ENCODE measurements around the gene BCL11B. TPM values are rescaled to one million over a fixed set of nuclear protein-coding genes. Genes with fewer than 3 reads are reported as not detected.

The BCL11B gene
- total and polyA plus RNA-seq, 2 donors (not counting 1 experiment from before 2014, with no cell fraction given): 0.33 to 0.42 TPM

- DNase-seq (no peak), ATAC-seq (ENCODE audit: low read depth) (no peak)
- no peaks in the 10 kb centered on the region for H3K27me3 ChIP-seq (replicated peaks in 1 of 4; ENCODE audit: control extremely low read depth in 1 of 4, control insufficient read depth in 3 of 4, insufficient read depth in 4 of 4, low read length in 3 of 4)
- H3K27ac ChIP-seq (ENCODE audit: low read length in 2 of 2): no peak overlapping the region
- Mint-ChIP-seq H3K4me1 (no peaks in the 10 kb centered on the region), H3K9me3 (ENCODE audit: insufficient read depth) (no peaks in the 10 kb centered on the region), H3K4me3 (no peak overlapping the region), H3K27ac (no peak overlapping the region), H3K27me3 (no peaks in the 10 kb centered on the region)
- peaks cover 0 to 19% (median 0%) of the 10 kb centered on the region in 3 donors for H3K9me3 ChIP-seq (ENCODE audit: control extremely low read depth in 1 of 3, control insufficient read depth in 2 of 3, insufficient read depth in 1 of 3, low read length in 2 of 3)
- no peak overlapping the region for H3K9ac ChIP-seq (ENCODE audit: low read length)
- WGBS (ENCODE audit: insufficient coverage): 87% methylated on average over 19 of the region's 22 CpGs
- TF ChIP-seq CTCF (IDR thresholded peaks at IDR 0.05): no peak
- TF ChIP-seq EZH2 (IDR thresholded peaks at IDR 0.05; ENCODE audit: borderline replicate concordance, insufficient read depth, low read depth, low read length, poor library complexity, severe bottlenecking): no peak
- H2AFZ ChIP-seq (ENCODE audit: insufficient read depth, low read depth, low read length, poor library complexity, severe bottlenecking): no peak overlapping the region
- intact Hi-C loops (cut with micrococcal nuclease): no loop called here
- H3K4me3 ChIP-seq (ENCODE audit: control extremely low read depth in 1 of 5, extremely low read depth in 1 of 5, insufficient read depth in 1 of 5, low read depth in 2 of 5, low read length in 4 of 5): no peak overlapping the region
- H3K36me3 ChIP-seq (replicated peaks in 1 of 2; ENCODE audit: control extremely low read depth in 1 of 2, control insufficient read depth in 1 of 2, extremely low read depth in 1 of 2, insufficient read depth in 2 of 2, low read length in 1 of 2): no peaks in the 10 kb centered on the region
- ChIA-PET POLR2A (no interaction called here), CTCF (no interaction called here)
- H4K20me1 ChIP-seq (ENCODE audit: control insufficient read depth, insufficient read depth, low read length, poor library complexity, severe bottlenecking): no peaks in the 10 kb centered on the region
- no peak overlapping the region for H3K4me2 ChIP-seq (replicated peaks; ENCODE audit: low read depth, low read length, poor library complexity, severe bottlenecking)
- no peaks in the 10 kb centered on the region for H3K79me2 ChIP-seq (ENCODE audit: control insufficient read depth, insufficient read depth, low read length)
- no peaks in the 10 kb centered on the region for H3K4me1 ChIP-seq (ENCODE audit: control insufficient read depth in 2 of 2, insufficient read depth in 2 of 2, low read length in 2 of 2)
Measured at GRCh38 chr14:99159341-99160340, 112.4 kb downstream of the BCL11B start.

- no peaks in the 10 kb centered on the region for H3K27me3 Mint-ChIP-seq
- Histone ChIP-seq H3K4me2 (replicated peaks; ENCODE audit: low read depth, low read length, poor library complexity, severe bottlenecking) (no peak overlapping the region), H3K9ac (ENCODE audit: low read length) (no peak overlapping the region), H4K20me1 (ENCODE audit: control insufficient read depth, insufficient read depth, low read length, poor library complexity, severe bottlenecking) (no peaks in the 10 kb centered on the region), H3K79me2 (ENCODE audit: control insufficient read depth, insufficient read depth, low read length) (no peaks in the 10 kb centered on the region), H3K9me3 (ENCODE audit: control extremely low read depth in 1 of 3, control insufficient read depth in 2 of 3, insufficient read depth in 1 of 3, low read length in 2 of 3) (peaks cover 0 to 19% (median 0%) of the 10 kb centered on the region in 3 donors), H3K4me1 (ENCODE audit: control insufficient read depth in 2 of 2, insufficient read depth in 2 of 2, low read length in 2 of 2) (no peaks in the 10 kb centered on the region), H2AFZ (ENCODE audit: insufficient read depth, low read depth, low read length, poor library complexity, severe bottlenecking) (no peak overlapping the region), H3K27me3 (replicated peaks in 1 of 4; ENCODE audit: control extremely low read depth in 1 of 4, control insufficient read depth in 3 of 4, insufficient read depth in 4 of 4, low read length in 3 of 4) (no peaks in the 10 kb centered on the region), H3K4me3 (ENCODE audit: control extremely low read depth in 1 of 5, extremely low read depth in 1 of 5, insufficient read depth in 1 of 5, low read depth in 2 of 5, low read length in 4 of 5) (no peak overlapping the region), H3K36me3 (replicated peaks in 1 of 2; ENCODE audit: control extremely low read depth in 1 of 2, control insufficient read depth in 1 of 2, extremely low read depth in 1 of 2, insufficient read depth in 2 of 2, low read length in 1 of 2) (no peaks in the 10 kb centered on the region), H3K27ac (ENCODE audit: low read length in 2 of 2) (no peak overlapping the region)
- intact Hi-C loops (cut with micrococcal nuclease): no loop called here
- CTCF ChIA-PET: no interaction called here
- TF ChIP-seq EZH2 (IDR thresholded peaks at IDR 0.05; ENCODE audit: borderline replicate concordance, insufficient read depth, low read depth, low read length, poor library complexity, severe bottlenecking): no peak
- TF ChIP-seq CTCF (IDR thresholded peaks at IDR 0.05): no peak
- 88% methylated on average over 6 of the region's 7 CpGs for WGBS (ENCODE audit: insufficient coverage)
- no peaks in the 10 kb centered on the region for H3K4me1 Mint-ChIP-seq
- ATAC-seq (ENCODE audit: low read depth) (no peak), DNase-seq (no peak)
- H3K27ac Mint-ChIP-seq: no peak overlapping the region
- no peak overlapping the region for H3K4me3 Mint-ChIP-seq
- POLR2A ChIA-PET: no interaction called here
- no peaks in the 10 kb centered on the region for H3K9me3 Mint-ChIP-seq (ENCODE audit: insufficient read depth)
Measured at GRCh38 chr14:99158646-99159165, 113.3 kb downstream of the BCL11B start.
